Activated T-cell treated with anti-CD3 and anti-CD28 coated beads, Interleukin-2, amount 50 U/mL, for 1 hour (primary cell): ENCODE measurements around the gene RASGRF2.
"Not testable (repeated sequence)": the region's sequence is repeated elsewhere in the genome, so short reads cannot be mapped to it uniquely, and the experiment has no call there.

ENCODE experiments used
- DNase-seq: peaks from one replicate; pipeline ENCODE4 v3.0.0-alpha.2; 2020

The RASGRF2 gene

GRCh38 chr5:81023261-81023970, 63.3 kb downstream of the RASGRF2 start:
- DNase-seq = no peak

GRCh38 chr5:81027481-81028058, 67.4 kb downstream of the RASGRF2 start:
- DNase-seq = no peak

GRCh38 chr5:81028888-81029287, 68.7 kb downstream of the RASGRF2 start:
- DNase-seq = not testable (repeated sequence)

DNA sequence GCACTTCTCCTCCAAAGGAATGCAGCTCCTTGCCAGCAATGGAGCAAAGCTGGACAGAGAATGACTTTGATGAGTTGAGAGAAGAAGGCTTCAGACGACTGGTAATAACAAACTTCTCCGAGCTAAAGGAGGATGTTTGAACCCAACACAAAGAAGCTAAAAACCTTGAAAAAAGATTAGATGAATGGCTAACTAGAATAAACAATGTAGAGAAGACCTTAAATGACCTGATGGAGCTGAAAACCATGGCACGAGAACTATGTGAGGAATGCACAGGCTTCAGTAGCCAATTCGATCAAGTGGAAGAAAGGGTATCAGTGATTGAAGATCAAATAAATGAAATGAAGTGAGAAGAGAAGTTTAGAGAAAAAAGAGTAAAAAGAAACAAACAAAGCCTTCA, 69.6 kb downstream of the RASGRF2 start:
- not testable (repeated sequence) for DNase-seq

DNA sequence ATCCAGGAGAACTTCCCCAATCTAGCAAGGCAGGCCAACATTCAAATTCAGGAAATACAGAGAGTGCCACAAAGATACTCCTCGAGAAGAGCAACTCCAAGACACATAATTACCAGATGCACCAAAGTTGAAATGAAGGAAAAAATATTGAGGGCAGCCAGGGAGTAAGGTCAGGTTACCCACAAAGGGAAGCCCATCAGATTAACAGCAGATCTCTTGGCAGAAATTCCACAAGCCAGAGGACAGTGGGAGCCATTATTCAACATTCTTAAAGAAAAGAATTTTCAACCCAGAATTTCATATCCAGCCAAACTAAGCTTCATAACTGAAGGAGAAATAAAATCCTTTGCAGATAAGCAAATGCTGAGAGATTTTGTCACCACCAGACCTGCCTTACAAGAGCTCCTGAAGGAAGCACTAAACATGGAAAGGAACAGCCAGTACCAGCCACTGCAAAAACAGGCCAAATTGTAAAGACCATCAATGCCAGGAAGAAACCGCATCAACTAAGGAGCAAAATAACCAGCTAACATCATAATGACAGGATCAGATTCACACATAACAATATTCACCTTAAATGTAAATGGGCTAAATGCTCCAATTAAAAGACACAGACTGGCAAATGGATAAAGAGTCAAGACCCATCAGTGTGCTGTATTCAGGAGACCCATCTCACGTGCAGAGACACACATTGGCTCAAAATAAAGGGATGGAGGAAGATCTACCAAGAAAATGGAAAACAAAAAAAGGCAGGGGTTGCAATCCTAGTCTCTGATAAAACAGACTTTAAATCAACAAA, 70.3 kb downstream of the RASGRF2 start:
- DNase-seq = not testable (repeated sequence)

GRCh38 chr5:81035522-81035921, 75.4 kb downstream of the RASGRF2 start:
- DNase-seq = no peak

GRCh38 chr5:81038495-81038894, 78.3 kb downstream of the RASGRF2 start:
- no peak for DNase-seq

- DNase-seq = no peak
These were observed 84.7 kb downstream of the RASGRF2 start for GRCh38 chr5:81044868-81045267.

- no peak for DNase-seq
These were observed 85.2 kb downstream of the RASGRF2 start for GRCh38 chr5:81045389-81045807.

DNA sequence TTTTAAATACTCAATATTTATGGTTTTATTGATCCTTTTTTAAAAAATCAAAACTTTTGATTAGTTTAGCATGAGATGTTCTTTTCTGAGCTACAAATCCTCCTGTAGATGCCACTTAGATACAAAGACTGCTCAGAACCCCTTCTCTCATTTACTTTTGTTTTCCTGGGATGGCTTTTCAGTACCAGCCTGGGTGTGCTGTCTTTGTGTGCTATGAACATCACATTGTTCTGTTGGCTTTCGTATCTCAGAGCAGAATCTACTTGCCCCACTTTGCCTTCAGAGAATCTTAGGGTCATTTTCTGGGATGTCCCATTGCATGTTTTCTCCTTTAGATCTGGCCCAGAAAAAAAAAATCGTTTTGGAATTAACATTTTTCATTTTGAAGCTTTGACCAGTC, 85.9 kb downstream of the RASGRF2 start:
- no peak for DNase-seq

- no peak for DNase-seq
These were observed 92.2 kb downstream of the RASGRF2 start for GRCh38 chr5:81052325-81052724.

- DNase-seq = not testable (repeated sequence)
These were observed 93.1 kb downstream of the RASGRF2 start for GRCh38 chr5:81053282-81053681.

- no peak for DNase-seq
These were observed 98.0 kb downstream of the RASGRF2 start for GRCh38 chr5:81058121-81058520.

GRCh38 chr5:81065492-81065891, 105.3 kb downstream of the RASGRF2 start:
- no peak for DNase-seq

- DNase-seq = no peak
These were observed 105.9 kb downstream of the RASGRF2 start for GRCh38 chr5:81066102-81066501.

GRCh38 chr5:81067406-81067805, 107.2 kb downstream of the RASGRF2 start:
- no peak for DNase-seq

DNA sequence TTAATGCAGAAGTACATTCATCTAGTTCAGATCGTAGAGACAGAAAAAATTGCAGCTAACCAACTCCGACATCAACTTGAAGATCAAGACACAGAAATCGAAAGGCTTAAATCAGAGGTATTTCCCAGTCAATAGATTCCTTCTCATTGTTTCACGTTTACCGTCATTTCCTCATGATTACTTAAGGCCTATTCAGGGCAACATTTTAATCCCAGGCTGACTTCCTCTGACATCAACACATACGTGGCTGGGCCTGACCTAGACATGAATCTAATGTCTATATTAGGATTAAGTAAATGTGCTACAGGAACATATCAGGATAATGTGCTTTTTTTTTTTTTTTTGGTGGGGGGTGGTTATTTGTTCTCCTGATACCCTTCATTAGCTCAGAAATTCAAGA, 107.9 kb downstream of the RASGRF2 start:
- DNase-seq = no peak

DNA sequence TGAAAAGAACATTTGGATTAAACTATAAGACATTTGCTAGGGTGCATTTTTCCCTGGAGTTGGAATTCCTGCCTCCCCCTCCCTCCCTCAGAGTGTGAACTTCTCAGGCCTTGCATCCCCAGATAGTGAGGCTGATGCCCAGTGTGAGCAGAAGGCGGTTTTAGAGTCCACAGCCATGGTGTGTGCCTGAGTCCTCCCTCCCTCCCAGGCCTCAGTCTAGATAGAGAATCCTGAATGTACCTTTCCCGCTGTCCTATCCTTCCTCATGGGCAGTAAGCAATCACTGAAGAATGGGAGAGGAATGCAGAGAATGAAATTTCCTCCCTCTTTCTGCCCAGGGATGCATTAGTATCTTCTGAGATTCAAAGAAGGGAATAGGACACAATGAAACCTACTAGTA, 108.5 kb downstream of the RASGRF2 start:
- DNase-seq = no peak

DNA sequence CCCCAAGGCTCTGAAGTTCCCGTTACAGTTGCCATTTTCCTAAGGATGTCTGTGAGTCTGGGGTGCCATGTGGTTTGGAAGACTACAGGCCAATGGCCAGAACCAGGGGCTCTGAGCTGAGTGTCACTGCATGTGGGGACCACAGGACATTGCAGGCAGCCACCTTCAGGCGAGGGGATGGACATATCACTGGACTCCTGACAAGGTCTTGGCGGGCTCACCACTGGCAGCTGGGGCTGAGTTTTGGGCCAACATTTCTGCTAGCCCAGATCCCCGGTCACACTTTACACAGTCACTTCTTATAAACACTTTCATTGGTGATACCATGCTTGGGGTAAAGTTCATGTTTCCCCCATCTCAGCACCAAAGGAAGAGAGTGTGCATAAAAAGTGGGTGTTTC, 109.8 kb downstream of the RASGRF2 start:
- DNase-seq = no peak

DNA sequence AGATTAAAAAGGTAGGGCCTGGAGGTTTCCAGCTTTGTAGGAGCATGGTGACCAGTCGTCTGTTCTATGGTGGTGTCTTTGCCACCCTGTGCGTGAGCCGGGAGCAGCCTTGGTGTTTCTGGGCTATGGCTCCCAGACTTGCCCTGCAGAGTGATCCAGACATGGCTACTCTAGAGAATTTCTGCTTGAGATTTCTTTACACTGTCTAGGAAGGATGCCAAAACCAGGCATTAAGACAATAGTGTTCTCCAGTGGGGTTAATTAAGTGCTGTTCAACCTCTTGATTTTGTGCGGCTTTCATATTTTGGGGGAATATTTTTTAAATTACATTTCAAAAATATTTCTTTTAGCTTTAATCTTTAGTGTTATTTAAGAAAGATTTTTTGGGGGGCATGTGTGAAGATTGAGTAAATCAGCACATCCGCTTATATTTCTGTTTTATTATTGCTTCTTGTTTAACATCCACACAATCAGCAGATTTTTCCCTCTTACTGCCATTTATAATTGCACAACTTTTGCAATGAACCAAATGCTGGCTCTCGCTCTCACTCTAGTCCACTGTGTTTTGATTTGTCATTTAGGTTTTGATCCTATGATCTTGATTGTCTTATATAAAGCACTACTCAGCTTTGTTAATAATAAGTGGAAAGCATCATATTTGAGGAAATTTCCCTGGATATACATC, 110.5 kb downstream of the RASGRF2 start:
- no peak for DNase-seq

DNA sequence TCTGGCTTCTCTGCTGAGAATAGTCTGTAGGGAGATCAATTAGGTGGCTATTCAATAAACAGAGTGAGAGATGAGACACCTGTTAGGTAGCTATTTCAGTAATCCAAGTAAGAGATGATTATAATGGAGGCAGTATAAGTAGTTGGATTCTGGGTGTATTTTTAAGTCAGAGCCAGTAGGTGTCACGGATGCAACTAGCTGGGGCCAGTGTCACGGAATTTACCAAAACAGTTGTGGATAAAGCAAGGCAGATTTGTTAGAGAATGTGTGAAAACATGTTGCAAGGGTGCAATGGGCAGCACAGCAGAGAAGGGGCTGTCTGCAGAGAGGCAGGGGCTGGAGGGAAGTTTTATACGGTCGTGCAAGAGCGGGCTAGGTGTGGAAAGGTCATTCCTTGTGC, 114.9 kb downstream of the RASGRF2 start:
- DNase-seq = no peak

DNA sequence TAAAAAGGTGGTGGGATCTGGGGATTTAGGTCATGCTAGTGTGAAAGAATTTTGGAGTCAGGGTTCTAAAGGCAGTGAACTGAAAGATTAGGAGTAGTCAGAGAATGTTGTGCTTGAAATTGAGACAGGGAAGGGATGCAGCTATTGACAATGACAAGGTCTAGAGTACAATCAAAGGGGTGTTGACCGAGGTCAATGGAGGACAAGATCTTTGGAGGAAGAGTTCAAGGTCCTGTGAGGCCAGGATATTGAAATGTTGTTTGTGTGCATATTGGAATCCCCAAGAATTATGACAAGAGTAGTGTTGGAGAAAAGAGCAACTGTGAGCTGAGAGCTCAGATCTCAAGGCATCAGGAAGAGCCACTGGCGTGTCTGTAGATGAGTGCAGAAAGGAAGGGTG, 116.9 kb downstream of the RASGRF2 start:
- DNase-seq = no peak

GRCh38 chr5:81078930-81079329, 118.8 kb downstream of the RASGRF2 start:
- no peak for DNase-seq
